H4 (cell line): ENCODE results near the gene MNDA. TPM values are rescaled to one million over a fixed set of nuclear protein-coding genes. Genes with fewer than 3 reads are reported as not detected.

ENCODE experiments used
- DNase-seq: peaks from one replicate; pipeline ENCODE4 v3.0.0-alpha.2; 2015; ENCODE audit warnings: low spot score
- total RNA-seq: library from RNA; depleted of rRNA; stranded (reverse); fragments of >200 nt; shearing (Covaris generic); gene quantifications from 2 replicates; pipeline ENCODE4 v1.2.3, GENCODE V29; 2014; rRNA removed

The MNDA gene
- 0.39 TPM in 1 of 2 replicates, not detected in the other for total RNA-seq

DNA sequence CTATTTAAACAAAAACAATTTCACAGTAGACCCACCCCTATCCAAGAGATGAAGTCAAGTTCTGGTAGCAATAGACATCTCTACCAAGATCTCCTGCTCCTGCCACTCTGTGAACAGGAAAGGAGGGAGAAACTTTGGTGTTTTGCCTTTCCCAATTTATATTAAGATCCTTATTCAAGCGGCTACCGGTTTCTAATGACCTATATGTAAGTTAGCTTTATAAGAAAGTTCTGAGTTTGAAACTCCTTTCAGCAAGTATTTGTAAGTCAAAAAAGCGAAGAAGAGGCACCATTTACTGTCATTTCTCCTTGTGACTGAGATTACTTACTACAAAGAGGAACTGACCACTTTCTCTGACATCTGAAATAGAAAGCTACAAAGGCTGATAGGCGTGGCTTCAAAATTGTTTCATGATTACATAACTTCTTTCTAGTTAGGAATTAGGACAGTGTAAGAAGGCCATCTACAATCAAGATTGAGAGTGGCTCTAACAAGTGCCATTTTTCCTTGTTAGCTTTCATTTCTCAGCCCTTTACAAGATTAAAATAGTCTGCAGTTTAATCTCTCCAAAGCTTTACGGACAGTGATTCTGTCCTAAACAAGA, at the start of gene MNDA:
Gene MNDA (plus strand): TSS at position 448 of the 604 bp plus-strand sequence. CDS start 10,803 bp downstream, outside the sequence.
- DNase-seq, result no peak

DNA sequence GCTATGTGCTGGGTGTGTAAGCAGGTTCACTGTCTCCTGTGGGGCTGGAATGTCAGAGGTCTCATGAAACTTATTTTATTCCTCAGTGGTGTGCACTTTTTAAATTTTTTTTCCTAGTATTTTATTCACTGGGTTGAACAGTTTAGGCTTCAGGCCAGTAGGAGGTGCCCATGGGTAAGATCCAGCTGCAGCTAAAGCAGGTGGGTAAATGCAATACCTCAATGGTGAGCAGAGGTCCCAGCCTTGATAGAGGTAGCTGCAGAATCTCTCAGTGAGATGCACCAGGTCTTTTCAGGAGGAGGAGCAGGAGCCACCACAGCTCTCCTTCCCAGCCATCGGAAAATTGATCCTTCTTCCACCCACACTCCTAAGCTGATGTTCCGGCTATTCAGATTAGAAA, 37.5 kb upstream of the MNDA start:
- no peak for DNase-seq

DNA sequence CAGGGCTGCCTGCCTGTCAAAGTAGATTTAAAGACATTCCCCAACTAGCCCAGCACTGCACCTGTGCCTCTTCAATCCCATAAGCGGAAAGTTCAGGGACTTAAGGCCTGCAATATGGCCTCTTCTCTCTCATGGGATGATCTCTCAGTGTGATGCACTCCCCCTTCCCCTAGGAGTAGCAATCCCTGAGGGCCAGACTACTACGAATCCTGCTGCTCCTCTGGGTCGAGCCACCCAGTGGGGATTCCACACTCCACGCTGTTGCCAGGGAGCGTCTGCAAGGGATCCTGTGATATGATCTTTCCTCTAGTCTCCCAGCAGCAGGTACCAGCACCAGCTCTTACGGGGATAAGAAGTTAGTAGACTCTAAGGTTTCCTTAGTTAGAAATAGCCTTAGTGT, 36.9 kb upstream of the MNDA start:
- DNase-seq, result no peak

DNA sequence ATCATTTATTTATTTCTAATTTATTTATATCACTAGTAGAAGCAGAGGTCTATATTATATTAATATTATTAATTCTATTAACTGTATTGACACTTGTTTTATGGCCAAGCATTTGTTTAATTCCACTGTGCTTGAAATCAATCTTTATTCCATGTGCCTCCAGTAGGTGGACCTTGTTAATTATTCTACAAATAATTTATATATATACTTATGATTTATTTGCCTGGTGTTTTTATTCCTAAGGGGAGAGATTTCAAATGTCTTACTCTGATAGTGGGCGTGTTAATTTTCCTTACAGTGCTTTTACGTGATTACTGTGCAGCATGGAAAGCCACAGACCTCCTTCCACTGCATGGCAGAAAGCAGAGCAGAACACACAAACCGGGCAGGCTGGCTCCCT, 32.6 kb upstream of the MNDA start:
- DNase-seq, result no peak

DNA sequence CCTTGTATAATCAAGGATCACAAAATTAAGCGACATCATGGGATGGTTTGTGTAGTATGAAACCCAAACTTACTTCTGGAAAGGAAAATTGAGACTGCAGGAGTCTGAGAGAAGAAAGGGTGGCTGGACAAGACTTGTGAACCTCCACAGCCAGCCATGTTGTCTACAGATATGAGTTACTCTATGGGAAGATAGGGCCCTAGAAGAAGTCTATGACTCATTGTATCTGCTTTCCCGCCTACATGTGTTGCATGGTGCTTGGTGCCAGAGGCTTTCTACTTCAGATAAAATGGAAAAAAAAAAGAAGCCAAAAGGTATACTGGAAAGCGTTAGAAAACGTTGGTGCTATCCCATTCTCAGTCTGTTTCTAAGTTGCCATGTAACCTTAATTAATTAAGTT, 31.5 kb upstream of the MNDA start:
- DNase-seq, result no peak

DNA sequence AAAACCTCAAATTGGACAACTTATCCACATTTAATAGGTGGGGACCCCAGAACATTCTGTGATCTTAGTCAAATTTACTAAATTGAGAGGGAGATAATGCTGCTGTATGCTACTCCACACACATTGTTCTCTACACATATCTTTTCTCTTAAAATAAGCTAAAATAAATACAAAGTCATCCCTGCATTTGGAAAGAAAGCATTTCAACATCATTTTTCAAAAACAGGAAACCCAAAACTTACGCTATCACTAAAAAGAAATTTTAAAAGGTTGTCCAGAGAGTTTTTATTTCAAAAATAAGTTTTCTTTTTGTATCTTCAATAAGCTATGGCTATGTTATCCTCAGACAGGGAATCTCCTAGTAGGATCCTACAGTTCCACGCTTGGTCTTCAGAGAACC, 30.6 kb upstream of the MNDA start:
- no peak for DNase-seq

DNA sequence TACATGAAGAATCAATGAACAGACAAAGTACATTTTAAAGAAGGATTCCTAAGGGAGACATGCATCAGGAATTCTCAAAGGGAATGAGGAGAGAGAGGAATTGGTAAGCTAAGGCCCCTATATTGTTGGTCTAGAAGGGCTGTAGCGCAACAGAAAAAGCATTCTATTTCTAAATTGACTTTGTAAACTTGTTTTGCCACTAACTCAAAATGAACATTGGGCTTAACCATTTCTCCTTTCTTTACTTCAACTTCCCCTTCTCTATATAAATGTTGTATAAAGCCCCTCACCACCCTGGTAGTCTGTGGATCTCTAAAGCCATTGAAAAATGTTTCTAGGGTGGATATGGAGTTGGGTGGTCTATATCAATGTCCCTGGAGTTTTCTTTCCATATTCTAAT, 29.8 kb upstream of the MNDA start:
- DNase-seq, result no peak

DNA sequence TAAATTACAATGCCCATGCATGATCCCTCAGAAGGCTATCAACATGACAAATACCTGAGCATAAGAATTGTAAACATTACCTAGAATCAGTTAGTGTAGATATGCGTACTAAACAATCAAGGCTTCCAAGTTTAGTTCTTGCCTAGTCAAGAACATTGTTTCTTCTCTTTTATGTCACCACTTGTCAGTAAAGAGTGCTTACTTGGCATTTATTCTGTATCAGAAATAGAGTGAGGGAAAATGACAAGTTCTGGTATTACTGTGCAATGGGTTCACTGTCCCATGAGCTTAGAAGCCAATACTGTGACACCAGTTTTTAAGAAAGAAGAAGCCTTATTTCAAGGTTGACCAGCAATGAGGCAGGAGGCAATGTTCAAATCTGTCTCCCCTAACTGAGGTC, 27.5 kb upstream of the MNDA start:
- DNase-seq, result no peak

DNA sequence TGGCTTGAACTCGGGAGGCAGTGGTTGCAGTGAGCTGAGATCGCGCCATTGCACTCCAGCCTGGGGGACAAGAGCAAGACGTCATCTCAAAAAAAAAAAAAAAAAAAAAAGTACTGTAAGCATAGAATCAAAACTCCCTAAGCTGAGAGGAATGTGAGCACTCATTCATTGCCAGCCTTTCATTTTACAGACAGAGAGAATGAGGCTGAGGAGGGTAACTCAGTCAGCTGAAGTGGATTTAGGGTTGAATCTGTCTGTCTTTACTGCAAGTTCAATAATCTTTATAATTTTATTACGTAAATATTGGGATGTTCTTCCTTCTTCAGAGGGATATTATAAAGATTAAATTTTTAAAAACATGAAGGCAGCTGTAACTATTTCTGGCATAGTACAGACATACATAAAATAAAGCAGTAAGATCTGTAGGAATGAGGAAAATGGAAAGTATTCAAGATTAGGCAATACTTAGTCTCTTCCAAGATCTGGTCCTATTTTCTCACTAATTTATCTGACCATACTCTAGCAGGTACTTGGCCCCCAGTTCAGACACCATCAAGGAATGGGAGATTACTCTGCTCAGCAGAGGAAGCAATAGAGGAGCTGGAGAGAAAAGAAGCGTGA, 24.1 kb upstream of the MNDA start:
- no peak for DNase-seq

DNA sequence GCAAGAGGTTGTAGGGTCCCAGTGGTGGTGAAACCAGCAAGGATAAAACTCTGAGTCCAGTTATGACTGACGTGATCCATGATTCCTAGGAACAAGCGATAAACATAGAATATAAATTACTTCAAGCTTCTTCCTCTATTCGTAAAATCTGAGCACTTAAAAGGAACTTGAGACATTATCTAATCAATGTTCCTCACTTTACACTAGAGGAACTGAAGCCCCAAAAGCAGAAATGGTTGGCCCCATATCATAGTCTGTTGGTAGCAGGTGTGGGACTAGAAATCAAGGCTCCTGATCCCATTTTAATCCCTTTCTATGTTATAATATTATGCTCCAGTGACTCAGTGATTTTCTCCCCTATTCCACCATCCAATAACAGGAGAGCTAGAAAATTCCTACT, 21.9 kb upstream of the MNDA start:
- no peak for DNase-seq

DNA sequence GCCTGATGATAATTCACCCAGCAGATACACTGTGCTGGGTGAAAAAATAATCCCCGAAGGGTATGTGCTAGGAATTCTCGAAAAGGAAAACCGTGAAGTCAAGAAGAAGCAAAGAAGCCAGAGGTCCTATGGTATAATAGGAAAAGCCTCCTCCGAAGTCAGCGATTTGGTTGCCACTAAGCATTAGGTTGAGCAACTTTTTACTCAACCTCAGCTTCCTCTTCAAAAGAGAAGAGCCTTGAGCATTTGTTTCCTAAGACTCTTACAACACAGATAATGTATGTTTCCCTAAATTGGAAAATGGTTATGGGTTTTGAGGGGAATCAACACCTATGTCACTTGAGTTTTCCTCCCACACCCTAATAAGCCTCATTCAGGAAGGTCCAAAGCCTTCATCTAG, 21.3 kb upstream of the MNDA start:
- no peak for DNase-seq

DNA sequence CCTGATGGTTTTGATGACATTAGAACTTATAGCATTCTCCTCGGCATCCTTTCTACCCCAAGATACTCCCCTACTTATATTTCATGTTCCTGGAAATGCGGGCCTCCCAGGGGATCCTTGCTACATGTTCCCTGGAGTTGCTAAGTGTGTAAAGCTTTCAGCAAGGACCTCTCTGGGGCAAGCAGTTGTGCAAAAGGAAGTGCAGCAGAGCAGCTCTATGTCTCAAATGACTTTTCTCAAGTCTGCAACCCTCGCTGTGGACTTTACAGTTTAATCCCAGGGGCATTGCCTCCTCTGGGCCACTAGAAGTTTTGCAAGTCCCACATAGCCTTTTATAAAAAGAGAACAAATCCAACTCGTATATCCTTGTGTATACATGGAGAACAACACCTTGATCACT, 20.8 kb upstream of the MNDA start:
- no peak for DNase-seq

DNA sequence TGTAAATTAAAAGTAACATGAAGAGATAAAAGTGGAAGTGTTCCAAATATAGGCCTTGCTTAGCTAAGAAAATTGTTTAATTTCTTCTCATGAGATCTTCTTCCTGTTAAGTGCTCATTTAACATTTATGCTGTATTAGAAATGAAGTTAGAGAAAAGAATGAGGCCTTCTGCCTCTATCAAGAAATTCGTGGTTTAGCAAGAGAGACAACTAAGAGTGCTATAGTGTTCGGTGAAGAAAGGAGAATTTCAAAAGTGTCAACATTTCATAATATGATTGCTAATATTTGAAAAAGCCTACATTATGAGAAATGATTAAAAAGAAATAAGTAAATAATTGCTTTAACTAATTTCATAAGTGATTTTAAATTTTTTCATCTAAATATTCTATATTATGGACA, 18.8 kb upstream of the MNDA start:
- no peak for DNase-seq

DNA sequence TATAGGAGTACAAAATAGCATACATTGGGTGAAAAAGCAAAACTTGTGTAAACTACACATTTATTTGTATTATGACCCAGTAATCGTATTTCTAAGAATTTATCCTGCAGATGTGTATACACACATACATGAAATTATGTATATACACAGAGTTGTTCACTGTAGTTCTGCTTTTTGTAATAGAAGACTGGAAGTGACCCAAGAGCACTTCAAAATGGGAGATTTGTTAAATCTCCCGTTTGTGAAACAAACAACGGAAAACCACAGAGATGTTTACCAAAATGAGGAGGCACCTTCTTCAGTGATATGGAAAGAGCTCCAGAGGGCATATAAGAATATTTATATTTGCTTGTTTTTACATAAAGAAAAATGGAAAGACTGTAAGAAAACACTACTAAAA, 18.0 kb upstream of the MNDA start:
- no peak for DNase-seq

DNA sequence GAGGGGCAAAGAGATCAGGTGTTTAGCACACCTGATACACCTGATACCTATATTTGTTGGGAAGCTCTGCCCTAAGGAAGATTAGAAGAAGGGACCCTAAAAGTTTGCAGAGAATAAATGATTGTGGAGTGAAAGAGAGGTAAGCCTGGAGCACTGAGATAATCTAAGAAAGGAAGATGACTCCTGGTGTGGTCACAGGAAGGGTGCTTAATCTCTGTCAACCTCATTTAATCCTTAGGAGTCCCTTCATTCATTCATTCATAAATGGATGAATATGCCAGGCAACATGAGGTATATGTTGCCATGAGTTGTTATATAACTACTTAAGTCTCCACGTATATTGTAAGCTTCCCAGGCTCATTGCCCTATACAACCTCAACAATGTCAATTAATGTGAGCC, 16.2 kb upstream of the MNDA start:
- no peak for DNase-seq

DNA sequence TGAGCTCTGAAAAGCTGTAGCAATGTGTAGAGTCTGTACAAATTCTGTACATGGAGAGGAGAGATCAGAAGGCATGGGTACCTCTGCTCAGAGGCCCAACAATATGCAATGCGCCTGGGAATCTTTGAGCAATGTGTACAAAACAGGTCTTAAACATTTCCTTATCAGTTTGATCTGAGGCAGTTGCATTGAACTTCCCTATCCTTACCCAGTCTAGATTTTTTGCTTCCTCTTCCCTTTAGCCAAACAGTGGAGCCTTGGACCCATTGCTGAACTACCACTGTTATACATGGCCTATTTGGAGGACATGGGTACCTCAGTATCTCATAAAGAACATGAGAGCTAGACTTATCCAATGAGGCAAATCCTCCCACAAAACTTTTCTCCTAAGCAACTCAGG, 12.6 kb upstream of the MNDA start:
- DNase-seq, result no peak

DNA sequence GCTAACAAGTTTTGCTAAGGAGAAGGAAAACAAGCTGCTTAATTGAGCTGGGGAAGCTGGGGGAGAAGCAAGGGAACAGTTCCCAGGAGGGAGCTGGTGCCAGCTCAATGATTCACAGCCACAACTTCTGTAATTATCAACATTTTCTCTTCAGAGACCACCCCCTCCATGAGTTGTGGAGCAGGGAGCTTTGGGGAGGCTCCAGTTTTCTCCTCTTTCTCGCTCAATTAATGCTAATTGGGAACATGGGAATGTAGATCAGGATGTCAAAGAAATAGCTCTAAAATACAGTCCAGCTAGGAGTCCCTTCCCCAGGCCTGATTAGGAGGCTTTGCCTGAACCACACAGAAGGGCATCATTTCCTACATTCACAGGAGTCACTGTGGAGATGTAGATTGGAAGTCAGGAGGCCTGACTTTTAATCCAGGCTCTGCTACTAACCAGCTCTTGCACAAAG, 12.1 kb upstream of the MNDA start:
- DNase-seq, result no peak

DNA sequence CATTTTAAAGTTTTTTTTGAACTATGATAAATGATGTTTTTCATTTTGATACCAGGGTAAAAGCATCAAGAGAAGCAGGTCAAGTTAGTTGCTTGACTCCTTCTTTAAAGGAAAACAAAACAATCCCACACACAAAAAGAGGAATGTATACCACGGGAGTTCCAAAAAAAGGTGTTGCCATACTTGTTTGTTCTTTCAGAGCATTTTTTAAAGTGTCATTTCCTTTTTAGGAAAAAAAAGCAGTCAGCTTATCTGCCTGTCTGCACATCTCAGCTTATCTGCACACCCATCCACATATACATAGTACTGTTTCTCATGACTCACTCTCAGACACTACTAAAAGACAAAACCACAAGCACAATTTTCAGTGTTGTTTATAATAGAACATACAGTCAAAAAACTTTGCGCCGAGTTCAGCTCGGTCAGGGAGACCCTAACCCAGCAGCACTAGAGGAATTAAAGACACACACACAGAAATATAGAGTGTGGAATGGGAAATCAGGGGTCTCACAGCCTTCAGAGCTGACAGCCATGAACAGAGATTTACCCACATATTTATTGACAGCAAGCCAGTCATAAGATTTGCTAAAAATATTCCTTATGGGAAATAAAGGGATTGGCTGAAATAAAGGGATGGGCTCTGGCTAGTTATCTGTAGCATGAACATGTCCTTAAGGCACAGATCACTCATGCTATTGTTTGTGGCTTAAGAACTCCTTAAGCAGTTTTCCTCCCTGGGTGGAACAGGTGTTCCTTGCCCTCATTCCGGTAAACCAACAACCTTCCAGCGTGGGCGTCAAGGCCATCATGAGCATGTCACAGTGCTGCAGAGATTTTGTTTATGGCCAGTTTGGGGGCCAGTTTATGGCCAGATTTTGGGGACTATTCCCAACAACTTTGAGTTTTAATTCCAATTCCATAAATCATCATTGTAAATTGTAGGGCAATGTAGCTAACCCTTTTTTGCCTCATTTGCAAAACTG, 11.4 kb upstream of the MNDA start:
- DNase-seq, result peak; percentile 33

DNA sequence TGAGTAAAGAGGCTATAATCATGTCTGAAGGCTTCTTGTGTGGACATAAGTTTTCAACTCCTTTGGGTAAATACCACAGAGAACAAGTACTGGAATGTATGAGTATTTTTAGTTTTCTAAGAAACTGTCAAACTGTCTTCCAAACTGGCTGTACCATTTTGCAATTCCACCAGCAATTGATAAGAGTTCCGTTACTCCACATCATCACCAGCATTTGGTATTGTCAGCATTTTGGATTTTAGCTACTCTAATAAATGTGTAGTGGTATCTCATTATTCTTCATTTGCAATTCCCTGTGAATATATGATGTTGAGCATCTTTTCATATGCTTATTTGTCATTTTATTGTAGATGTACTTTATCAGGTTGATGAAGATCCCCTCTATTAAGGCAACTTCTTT, 9.4 kb upstream of the MNDA start:
- DNase-seq, result no peak

DNA sequence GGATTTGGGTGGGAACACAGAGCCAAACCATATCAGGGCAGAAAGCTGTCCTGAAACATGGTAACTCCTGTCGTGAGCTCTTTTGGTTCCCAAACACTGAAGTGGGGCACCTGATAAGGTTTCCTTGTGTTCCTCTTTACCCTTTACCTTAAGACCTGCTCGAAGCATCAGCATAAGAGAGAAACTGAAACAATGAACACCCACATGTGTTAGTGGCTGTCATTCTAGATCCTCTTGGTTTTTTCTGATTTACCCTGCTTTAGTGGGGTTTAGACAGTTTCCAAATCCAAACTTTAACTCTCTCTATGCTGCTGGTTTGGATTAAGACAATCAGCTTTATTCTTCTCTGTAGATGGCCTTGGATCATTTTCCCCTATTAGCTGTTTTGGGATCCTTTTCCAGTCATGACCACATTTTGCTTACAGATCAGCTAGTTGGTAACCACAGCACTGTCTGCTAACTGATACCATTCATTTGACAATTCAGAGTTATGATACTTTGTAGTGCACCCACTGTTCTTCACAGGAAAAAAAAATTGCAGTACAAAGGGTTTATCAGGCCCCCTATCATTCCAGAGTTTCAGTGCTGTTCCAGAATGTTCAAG, 975 bp upstream of the MNDA start:
- no peak for DNase-seq

DNA sequence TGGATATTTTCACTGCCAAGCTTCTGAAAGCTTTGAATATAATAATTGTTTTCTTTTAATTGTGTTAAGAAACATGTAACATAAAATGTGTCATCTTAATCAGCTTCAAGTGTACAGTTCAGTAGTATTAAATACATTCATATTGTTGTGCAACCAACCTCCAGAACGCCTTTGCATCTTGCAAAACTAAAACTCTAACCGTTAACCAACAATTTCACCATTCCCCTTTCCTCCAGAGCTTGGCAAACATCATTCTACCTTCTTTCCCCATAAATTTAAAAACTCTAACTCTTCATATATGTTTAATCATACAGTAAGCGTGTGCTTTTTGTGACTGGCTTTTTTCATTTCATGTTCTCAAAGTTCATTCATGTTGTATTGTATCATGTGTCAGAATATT, 2.1 kb downstream of the MNDA start:
- no peak for DNase-seq

DNA sequence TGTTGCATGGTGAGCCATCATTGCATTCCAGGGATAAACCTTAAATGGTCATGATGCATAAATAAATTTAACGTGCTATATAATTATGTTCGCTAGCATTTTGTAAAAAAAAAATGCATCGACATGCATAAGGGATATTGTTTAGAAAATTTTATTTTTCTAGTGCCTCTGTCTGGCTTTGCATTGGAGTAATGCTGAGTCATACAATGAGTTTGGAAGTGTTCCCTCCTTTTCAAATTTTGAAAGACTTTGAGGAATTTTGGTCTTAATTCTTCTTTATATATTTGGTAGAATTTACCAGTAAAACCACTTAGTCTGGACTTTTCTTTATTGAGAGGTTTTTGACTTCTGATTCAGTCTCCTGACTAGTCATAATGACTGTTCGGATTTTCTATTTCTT, 4.9 kb downstream of the MNDA start:
- DNase-seq, result no peak
